ENCODE measurements around the gene NRAP. TPM values are rescaled to one million over a fixed set of nuclear protein-coding genes. Genes with fewer than 3 reads are reported as not detected.

NRAP gene
- total RNA-seq, 1 experiment from 2014 or later = not detected

GRCh38 chr10:113618338-113618737 lies 45.5 kb downstream of the NRAP start:
- Mint-ChIP-seq H3K36me3 (ENCODE audit: insufficient read depth, unreplicated experiment) (no peaks in the 10 kb centered on the region), H3K4me1 (ENCODE audit: low read depth, unreplicated experiment) (no peaks in the 10 kb centered on the region), H3K4me3 (ENCODE audit: low read depth, unreplicated experiment) (no peak overlapping the region), H3K27me3 (ENCODE audit: unreplicated experiment) (peaks cover 55% of the 10 kb centered on the region), H3K9me3 (ENCODE audit: low read depth, unreplicated experiment) (no peaks in the 10 kb centered on the region), H3K27ac (ENCODE audit: unreplicated experiment) (no peak overlapping the region)
- DNase-seq = no peak
- CTCF ChIA-PET = no interaction called here
- TF ChIP-seq CTCF (IDR thresholded peaks at IDR 0.05; ENCODE audit: unreplicated experiment) = no peak
- BruUV-seq (replicated peaks) = no TSS peak
- intact Hi-C loops (cut with micrococcal nuclease; ENCODE audit: unreplicated experiment) = no loop called here

DNA sequence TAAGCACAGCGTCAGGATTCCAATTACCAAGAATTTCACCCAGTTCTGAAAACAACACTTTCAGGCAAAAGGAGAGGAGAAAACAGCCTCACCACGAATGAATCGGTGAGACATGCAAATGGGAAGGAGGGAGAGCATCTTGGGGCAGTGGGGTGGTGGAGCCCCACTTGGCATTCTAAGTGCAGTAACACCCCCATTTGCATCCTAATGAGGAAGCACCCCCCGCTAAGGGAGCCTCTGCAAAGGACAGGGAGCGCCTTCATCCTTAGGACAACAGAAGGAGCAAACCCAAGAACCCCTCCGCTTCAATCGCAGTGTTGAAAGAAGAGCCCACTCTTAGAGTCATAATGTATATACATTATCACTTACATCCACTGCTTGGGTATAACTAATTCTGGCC lies 46.8 kb downstream of the NRAP start:
- H3K27ac Mint-ChIP-seq (ENCODE audit: unreplicated experiment) = no peak overlapping the region
- H3K27me3 Mint-ChIP-seq (ENCODE audit: unreplicated experiment) = peaks cover 58% of the 10 kb centered on the region
- CTCF ChIA-PET = no interaction called here
- no peaks in the 10 kb centered on the region for H3K9me3 Mint-ChIP-seq (ENCODE audit: low read depth, unreplicated experiment)
- intact Hi-C loops (cut with micrococcal nuclease; ENCODE audit: unreplicated experiment) = no loop called here
- H3K36me3 Mint-ChIP-seq (ENCODE audit: insufficient read depth, unreplicated experiment) = no peaks in the 10 kb centered on the region
- no peak overlapping the region for H3K4me3 Mint-ChIP-seq (ENCODE audit: low read depth, unreplicated experiment)
- DNase-seq = no peak
- no TSS peak for BruUV-seq (replicated peaks)
- no peak for TF ChIP-seq CTCF (IDR thresholded peaks at IDR 0.05; ENCODE audit: unreplicated experiment)
- no peaks in the 10 kb centered on the region for H3K4me1 Mint-ChIP-seq (ENCODE audit: low read depth, unreplicated experiment)

DNA sequence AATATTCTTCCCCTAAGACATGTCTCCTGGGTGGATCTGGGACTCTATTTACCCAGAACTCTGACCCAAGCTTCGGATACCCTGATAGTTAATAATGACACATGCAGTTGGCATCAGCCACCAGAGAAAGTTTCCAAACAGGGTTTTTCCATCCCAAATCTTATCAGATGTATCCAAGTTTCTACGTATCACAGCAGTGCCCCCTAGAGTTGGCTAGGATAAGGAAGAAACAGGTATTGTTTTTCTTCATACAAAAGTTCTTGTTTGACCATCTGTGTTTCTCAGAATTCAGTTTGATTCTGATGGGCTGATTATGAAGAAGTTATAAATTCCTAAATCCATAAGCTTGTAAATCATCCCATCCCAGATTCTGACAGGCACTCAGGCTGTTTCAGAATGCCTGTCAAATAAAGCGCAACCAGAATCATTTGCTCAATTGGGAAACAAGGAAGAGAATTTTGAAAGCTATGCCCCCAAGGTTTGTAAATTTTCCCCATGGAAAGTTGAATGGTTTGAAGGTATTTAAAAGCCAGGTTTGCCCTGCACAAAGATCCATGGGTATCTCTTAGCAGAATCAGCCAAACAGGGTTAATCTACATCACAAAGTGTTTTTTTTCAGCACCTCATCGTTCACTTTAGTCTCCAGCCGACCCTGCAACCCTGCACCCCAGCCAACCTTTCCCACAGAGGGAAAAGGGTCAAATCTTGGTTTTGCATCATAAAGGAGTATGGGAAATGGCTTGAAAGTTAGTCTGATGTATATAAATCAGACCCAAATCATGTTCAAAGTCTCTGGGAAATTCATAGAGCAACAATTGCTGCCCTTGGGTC lies 47.4 kb downstream of the NRAP start:
- Mint-ChIP-seq H3K9me3 (ENCODE audit: low read depth, unreplicated experiment) (no peaks in the 10 kb centered on the region), H3K27ac (ENCODE audit: unreplicated experiment) (no peak overlapping the region), H3K4me3 (ENCODE audit: low read depth, unreplicated experiment) (no peak overlapping the region), H3K4me1 (ENCODE audit: low read depth, unreplicated experiment) (no peaks in the 10 kb centered on the region), H3K27me3 (ENCODE audit: unreplicated experiment) (peaks cover 60% of the 10 kb centered on the region), H3K36me3 (ENCODE audit: insufficient read depth, unreplicated experiment) (no peaks in the 10 kb centered on the region)
- CTCF ChIA-PET = no interaction called here
- intact Hi-C loops (cut with micrococcal nuclease; ENCODE audit: unreplicated experiment) = no loop called here
- no peak for TF ChIP-seq CTCF (IDR thresholded peaks at IDR 0.05; ENCODE audit: unreplicated experiment)
- no peak for DNase-seq
- BruUV-seq (replicated peaks) = no TSS peak

DNA sequence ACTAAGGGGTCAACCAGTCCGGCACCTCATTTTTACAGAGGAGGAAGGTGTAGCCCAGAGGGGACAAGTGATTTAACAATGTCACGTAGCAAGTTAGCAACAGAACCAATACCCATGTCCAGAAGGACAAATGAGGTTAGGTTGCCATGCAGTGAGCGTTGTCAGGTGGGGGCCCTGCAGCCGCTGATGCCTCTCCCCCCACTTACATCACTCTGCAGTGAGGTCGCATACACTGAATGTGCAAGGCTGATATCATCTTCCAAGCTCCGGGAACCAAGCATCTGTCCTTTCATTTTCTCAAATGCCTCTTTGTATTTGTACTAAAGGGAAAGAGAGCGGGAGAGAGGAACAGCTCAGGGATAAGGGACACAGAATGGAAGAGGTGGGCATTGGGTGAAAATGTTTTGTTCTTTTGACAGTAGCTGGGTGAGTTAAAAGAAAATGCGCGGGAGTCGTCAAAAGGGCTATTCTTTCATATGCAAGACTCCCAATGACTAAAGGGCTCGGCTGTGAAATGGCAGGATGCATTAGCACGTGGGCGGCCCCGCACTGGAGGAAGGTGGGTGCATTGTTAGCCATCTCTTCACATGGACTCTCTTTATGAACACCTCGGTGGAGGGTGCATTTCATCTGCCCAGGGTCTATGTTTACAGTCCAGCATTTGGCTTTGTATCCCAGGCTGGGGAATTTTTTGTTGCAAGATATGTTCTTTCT lies 49.7 kb downstream of the NRAP start:
- no TSS peak for BruUV-seq (replicated peaks)
- no peak for DNase-seq
- Mint-ChIP-seq H3K4me3 (ENCODE audit: low read depth, unreplicated experiment) (no peak overlapping the region), H3K27me3 (ENCODE audit: unreplicated experiment) (peaks cover 71% of the 10 kb centered on the region), H3K36me3 (ENCODE audit: insufficient read depth, unreplicated experiment) (no peaks in the 10 kb centered on the region), H3K9me3 (ENCODE audit: low read depth, unreplicated experiment) (no peaks in the 10 kb centered on the region), H3K4me1 (ENCODE audit: low read depth, unreplicated experiment) (no peaks in the 10 kb centered on the region), H3K27ac (ENCODE audit: unreplicated experiment) (no peak overlapping the region)
- no peak for TF ChIP-seq CTCF (IDR thresholded peaks at IDR 0.05; ENCODE audit: unreplicated experiment)
- CTCF ChIA-PET = interaction anchor here (0.6 kb wide), 1 partner anchor 1383 kb away, joined by 8 read pairs; no protein-coding TSS in a partner anchor
- intact Hi-C loops (cut with micrococcal nuclease; ENCODE audit: unreplicated experiment) = no loop called here
